ENCODE data around the gene AKAP8.
A peak's percentile ranks its signal among the peaks of the same experiment; 100 is the strongest.
"Not testable (repeated sequence)": the region's sequence is repeated elsewhere in the genome, so short reads cannot be mapped to it uniquely, and the experiment has no call there.

The AKAP8 gene

DNA sequence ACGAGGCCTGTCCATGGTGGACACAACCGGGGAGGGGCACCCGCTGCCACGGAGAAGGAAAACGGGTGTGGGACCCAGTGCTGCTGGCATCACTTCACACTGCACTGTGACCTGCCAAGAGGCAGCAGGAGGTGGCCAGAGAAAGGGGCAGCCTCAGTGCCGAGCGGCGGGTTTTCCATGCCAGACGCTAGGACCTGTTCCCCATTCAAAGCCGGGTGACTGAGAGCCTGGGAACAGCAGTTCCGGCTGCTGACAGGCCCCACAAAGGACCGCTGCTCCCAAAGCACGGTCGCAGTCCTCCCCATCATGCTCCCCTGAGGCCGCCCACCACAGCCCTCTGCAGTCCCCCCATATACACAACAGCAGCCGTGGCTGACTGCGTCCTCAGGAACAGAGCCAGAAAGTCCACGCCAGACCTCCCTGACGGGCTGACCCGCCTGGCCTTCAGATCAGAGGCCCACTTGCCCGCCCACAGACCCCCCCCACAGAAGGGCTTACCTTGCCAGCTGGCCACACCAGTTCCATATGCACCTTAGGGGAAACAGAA, 5.4 kb downstream of the AKAP8 start:
- no peak overlapping the region for H3K4me3 Mint-ChIP-seq
- peak overlapping the region; percentile 71 for H3K27ac Mint-ChIP-seq
- H3K36me3 Mint-ChIP-seq (ENCODE audit: low read depth), result peaks cover 78% of the 10 kb centered on the region
- intact Hi-C loops (cut with micrococcal nuclease), result no loop called here
- peaks cover 31% of the 10 kb centered on the region for H3K4me1 Mint-ChIP-seq (ENCODE audit: low read depth)
- H3K9me3 Mint-ChIP-seq, result no peaks in the 10 kb centered on the region
- no peaks in the 10 kb centered on the region for H3K27me3 Mint-ChIP-seq

DNA sequence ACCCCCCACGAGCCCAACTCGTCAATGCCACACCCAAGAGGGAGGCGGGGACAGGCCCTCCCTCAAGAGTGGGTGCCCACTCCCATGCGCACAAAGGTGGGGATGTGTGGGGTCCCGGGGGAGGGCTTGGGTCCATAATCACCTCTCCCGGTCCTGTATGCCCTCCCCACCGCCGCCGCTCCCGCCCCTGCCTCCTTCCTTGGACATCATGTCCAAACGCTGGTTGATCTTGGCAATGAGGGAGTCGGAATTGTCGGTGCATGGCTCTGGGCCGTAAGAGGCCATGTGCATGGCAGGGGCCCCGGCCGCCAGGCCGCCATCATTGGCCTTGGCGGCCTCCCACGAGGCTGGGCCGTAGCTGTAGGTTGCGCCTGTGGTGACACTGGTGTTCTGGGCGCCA, 5.9 kb downstream of the AKAP8 start:
- H3K4me3 Mint-ChIP-seq, result no peak overlapping the region
- intact Hi-C loops (cut with micrococcal nuclease), result no loop called here
- no peaks in the 10 kb centered on the region for H3K27me3 Mint-ChIP-seq
- peaks cover 78% of the 10 kb centered on the region for H3K36me3 Mint-ChIP-seq (ENCODE audit: low read depth)
- H3K4me1 Mint-ChIP-seq (ENCODE audit: low read depth), result peaks cover 31% of the 10 kb centered on the region
- H3K27ac Mint-ChIP-seq, result no peak overlapping the region
- H3K9me3 Mint-ChIP-seq, result no peaks in the 10 kb centered on the region

DNA sequence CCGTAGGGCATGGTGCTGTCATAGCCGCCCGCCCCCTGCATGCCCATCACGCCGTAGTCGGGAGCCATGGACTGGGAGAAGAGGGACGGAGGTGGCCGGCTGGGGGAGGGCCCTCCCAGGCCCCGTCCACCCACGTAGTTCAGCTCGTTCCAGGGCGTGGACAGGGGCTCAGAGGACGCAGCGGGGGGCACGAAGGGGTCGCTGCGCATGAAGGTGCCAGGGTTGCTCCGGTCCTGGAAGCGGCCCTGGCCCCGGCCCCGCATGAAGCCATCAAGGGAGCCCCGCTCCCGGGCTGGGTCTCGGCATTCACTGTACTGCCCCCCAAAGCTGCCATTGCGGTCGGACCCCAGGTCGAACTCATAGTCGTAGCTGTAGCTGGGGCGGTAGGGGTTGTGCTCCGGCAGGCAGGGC, 6.7 kb downstream of the AKAP8 start:
- H3K9me3 Mint-ChIP-seq, result no peaks in the 10 kb centered on the region
- H3K36me3 Mint-ChIP-seq (ENCODE audit: low read depth), result peaks cover 78% of the 10 kb centered on the region
- H3K4me1 Mint-ChIP-seq (ENCODE audit: low read depth), result peaks cover 27% of the 10 kb centered on the region
- no peak overlapping the region for H3K4me3 Mint-ChIP-seq
- no peak overlapping the region for H3K27ac Mint-ChIP-seq
- intact Hi-C loops (cut with micrococcal nuclease), result no loop called here
- H3K27me3 Mint-ChIP-seq, result no peaks in the 10 kb centered on the region

DNA sequence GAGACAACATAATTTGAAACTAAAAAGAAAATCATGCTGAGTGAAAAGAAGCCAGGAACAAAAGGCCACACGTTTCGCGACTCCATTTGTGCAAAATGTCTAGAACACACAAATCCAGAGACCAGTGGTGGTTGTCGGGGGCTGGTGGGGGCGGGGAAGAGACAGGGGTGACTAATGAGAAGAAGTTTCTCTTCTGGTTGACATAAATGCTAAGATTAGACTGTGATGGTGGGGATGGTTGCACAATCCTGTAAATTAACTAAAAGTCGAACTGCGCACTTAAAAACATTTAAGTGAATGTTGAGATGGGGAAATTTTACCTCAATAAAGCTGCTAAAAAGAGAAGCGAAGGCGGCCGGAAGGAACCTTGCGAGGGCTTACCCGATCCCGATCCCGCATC, 7.1 kb downstream of the AKAP8 start:
- H3K36me3 Mint-ChIP-seq (ENCODE audit: low read depth), result peaks cover 81% of the 10 kb centered on the region
- intact Hi-C loops (cut with micrococcal nuclease), result no loop called here
- H3K9me3 Mint-ChIP-seq, result no peaks in the 10 kb centered on the region
- H3K4me1 Mint-ChIP-seq (ENCODE audit: low read depth), result peaks cover 23% of the 10 kb centered on the region
- H3K4me3 Mint-ChIP-seq, result no peak overlapping the region
- no peak overlapping the region for H3K27ac Mint-ChIP-seq
- no peaks in the 10 kb centered on the region for H3K27me3 Mint-ChIP-seq

DNA sequence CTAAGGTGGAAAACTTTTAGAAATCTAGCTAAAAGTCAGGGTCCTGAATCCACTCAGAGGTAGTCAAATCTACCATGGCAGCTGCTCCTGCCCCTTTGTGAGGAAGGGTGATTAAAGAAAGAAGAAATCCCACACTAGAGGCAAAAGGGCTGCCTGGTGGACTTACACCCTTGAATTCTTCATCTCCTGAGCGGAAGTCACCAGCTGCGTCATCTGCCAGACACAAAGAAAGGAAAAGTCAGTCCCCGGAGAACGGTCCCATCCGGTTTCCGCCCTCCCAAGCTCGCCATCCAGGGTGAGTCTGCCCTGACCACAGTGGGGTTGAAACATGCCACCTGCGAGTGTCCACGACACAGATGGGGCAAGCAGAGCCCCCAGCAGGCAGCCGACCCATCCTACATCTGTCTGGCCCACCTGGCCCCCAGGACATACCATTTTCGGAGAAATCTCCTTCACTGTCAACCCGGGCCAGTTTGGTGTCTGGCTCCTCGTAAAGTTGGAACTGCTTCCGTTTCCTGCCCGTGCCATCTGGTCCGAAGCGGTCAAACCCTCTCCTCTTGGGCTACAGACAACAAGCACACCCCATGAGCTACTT, 7.7 kb downstream of the AKAP8 start:
- no peak overlapping the region for H3K4me3 Mint-ChIP-seq
- intact Hi-C loops (cut with micrococcal nuclease), result no loop called here
- peaks cover 86% of the 10 kb centered on the region for H3K36me3 Mint-ChIP-seq (ENCODE audit: low read depth)
- H3K4me1 Mint-ChIP-seq (ENCODE audit: low read depth), result peaks cover 17% of the 10 kb centered on the region
- no peaks in the 10 kb centered on the region for H3K27me3 Mint-ChIP-seq
- no peaks in the 10 kb centered on the region for H3K9me3 Mint-ChIP-seq
- H3K27ac Mint-ChIP-seq, result no peak overlapping the region

DNA sequence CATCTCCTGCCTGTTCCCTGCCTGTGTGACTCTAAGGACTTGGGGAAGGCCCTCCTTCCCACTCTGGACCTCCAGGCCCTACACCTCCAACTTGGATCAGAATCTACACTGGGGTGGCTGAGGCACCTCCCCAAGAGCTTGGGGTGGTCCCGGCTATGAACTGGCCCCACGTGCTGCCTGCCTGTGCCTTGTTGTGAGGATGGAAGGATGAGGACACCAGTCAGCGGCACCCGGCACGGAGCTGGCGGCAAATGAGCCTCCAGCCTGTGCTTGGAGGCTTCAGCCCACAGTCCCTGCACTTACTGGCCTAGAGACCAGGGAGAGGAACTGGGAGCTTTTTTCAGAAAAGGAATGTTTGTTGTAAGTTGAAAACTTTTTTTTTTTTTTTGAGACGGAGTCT, 8.5 kb downstream of the AKAP8 start:
- no peaks in the 10 kb centered on the region for H3K27me3 Mint-ChIP-seq
- H3K4me3 Mint-ChIP-seq, result no peak overlapping the region
- H3K9me3 Mint-ChIP-seq, result no peaks in the 10 kb centered on the region
- peaks cover 13% of the 10 kb centered on the region for H3K4me1 Mint-ChIP-seq (ENCODE audit: low read depth)
- intact Hi-C loops (cut with micrococcal nuclease), result no loop called here
- no peak overlapping the region for H3K27ac Mint-ChIP-seq
- H3K36me3 Mint-ChIP-seq (ENCODE audit: low read depth), result peaks cover 89% of the 10 kb centered on the region

DNA sequence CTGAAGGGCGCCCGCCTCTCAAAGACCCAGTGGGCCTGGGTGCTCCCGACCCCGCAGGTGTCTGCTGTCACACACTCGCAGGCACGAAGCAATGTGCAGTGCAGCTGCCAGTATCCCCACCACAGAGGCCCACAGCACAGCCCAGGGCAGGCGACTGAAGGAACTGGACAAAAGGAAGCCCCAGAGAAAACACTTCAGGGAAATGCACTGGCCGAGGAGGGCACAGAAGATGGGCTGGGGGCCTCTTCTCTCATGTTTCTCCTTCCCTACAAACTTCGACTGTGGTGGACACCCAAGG, 10.0 kb downstream of the AKAP8 start:
- Mint-ChIP-seq H3K36me3 (ENCODE audit: low read depth) (peaks cover 100% of the 10 kb centered on the region), H3K4me1 (ENCODE audit: low read depth) (peaks cover 4% of the 10 kb centered on the region), H3K9me3 (no peaks in the 10 kb centered on the region), H3K27ac (no peak overlapping the region), H3K4me3 (no peak overlapping the region), H3K27me3 (no peaks in the 10 kb centered on the region)
- intact Hi-C loops (cut with micrococcal nuclease), result no loop called here

DNA sequence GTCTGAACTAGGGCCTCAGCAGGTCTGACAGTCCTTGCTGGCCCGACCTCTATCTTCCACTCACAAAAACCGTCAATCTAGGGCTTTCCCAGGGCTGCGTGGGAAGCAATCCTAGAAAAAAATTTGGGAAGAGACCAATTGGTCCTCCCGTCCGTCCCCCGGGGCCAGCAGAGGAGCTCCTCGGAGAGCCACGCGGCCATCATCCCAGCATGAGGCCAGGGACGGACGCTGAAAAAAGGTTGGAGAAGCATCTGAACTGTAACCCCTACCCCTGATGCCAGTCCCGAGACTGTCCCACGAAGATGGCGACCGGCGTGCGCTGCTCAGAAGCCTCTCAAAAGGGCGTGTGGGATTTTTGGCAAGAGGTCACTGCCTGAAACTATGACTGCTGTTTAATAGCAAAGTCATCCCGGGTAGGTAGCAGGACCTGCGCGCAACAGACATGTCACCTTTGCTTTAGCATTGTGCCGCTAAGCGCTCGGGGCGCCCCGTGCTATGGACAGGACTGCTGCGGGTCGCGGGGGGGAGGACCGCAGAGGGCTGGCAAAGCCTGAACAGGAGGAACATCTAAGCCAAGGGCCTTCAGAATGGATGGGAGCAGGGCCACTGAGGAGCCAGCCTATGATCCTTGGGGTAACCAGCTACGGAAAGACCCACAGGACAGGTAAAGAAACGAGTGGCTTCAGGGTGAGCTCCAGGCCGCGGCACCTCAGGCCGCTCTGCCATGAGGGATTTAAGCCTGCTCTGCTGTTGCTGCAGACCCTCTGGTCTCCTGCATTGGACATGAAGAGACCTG, 10.6 kb downstream of the AKAP8 start:
- Mint-ChIP-seq H3K9me3 (no peaks in the 10 kb centered on the region), H3K36me3 (ENCODE audit: low read depth) (peaks cover 100% of the 10 kb centered on the region), H3K4me1 (ENCODE audit: low read depth) (no peaks in the 10 kb centered on the region), H3K4me3 (no peak overlapping the region), H3K27me3 (no peaks in the 10 kb centered on the region), H3K27ac (no peak overlapping the region)
- intact Hi-C loops (cut with micrococcal nuclease), result no loop called here

DNA sequence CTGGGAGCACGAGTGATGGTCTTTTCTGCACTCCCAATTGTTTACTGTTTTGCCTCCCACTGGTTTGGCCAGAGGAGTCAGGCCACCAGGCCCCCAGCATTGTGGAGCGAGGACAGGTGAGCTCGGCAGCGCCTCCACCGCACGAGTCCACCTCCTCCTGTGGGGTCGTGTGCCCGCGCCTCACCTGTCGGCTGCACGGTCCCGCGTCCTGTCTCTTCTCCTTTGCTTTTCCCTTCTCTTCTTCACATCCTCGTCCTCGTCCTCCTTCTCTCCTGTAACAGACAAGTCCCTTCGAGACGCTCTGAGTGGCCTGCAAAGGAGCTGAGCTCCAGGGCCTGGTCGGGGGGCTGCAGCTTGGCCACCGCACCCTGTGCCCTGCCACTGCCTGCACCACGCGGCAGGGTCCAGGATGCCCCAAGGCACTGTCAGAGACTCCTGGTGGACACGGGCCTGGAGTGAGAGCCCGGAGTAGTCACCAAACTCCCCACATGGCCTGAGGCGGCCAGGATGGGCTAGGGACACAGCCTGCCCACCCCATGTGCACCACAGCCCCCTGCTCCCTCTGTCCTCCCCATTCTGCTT, 11.4 kb downstream of the AKAP8 start:
- Mint-ChIP-seq H3K27ac (peak overlapping the region; percentile 37), H3K27me3 (no peaks in the 10 kb centered on the region), H3K9me3 (no peaks in the 10 kb centered on the region), H3K4me3 (no peak overlapping the region), H3K36me3 (ENCODE audit: low read depth) (peaks cover 99% of the 10 kb centered on the region), H3K4me1 (ENCODE audit: low read depth) (no peaks in the 10 kb centered on the region)
- intact Hi-C loops (cut with micrococcal nuclease), result no loop called here

DNA sequence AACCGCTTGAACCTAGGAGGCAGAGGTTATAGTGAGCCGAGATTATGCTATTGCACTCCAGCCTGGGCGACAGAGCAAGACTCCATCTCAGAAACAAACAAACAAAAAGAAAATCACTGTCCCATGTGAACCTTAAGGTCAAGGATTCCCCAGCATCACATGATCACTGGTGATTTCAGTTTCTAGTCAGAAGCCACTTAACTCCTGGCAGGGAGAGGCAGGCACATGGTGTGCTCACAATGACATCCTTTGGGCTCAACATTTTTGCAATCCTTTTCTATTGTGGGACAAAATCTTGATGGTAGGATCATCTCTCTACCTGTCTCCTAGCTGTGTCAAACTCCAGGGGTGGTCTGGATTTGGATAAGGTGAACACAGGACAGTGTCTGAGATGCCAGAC, 12.1 kb downstream of the AKAP8 start:
- Mint-ChIP-seq H3K4me3 (no peak overlapping the region), H3K9me3 (no peaks in the 10 kb centered on the region), H3K27me3 (no peaks in the 10 kb centered on the region), H3K36me3 (ENCODE audit: low read depth) (peaks cover 99% of the 10 kb centered on the region), H3K4me1 (ENCODE audit: low read depth) (no peaks in the 10 kb centered on the region), H3K27ac (peak overlapping the region; percentile 37)
- intact Hi-C loops (cut with micrococcal nuclease), result no loop called here

DNA sequence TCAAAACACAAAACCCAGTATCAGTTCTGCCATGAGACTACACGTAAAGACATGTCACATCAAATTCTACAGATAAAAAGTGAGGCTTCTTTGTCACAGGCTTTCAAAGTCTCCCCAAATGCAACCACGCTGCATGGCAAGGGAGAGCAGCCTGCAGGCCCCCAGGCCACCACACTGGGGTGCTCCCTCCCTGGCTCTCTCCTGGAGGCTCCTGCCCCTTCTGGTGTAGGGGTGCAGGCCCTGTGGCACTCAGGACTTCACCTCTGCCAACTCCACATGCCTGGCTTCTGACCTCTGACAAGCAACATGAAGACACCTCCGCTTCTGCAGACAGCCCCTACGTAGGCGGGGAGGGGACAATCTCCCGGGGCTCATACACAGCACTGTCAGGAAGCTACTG, 14.3 kb downstream of the AKAP8 start:
- no peaks in the 10 kb centered on the region for H3K27me3 Mint-ChIP-seq
- no peak overlapping the region for H3K27ac Mint-ChIP-seq
- H3K4me1 Mint-ChIP-seq (ENCODE audit: low read depth), result no peaks in the 10 kb centered on the region
- H3K36me3 Mint-ChIP-seq (ENCODE audit: low read depth), result peaks cover 99% of the 10 kb centered on the region
- no peak overlapping the region for H3K4me3 Mint-ChIP-seq
- no peaks in the 10 kb centered on the region for H3K9me3 Mint-ChIP-seq
- intact Hi-C loops (cut with micrococcal nuclease), result no loop called here

DNA sequence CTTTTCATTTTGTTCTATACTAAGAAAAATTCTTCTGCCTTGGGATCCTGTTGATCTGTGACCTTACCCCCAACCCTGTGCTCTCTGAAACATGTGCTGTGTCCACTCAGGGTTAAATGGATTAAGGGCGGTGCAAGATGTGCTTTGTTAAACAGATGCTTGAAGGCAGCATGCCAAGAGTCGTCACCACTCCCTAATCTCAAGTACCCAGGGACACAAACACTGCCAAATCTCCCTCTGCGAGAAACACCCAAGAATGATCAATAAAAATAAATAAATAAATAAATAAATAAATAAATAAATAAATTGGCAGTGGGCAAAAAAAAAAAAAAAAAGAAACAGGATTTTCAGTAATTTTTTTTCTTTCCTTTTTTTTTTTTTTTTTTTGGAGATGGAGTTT, 15.8 kb downstream of the AKAP8 start:
- H3K9me3 Mint-ChIP-seq; H3K27ac Mint-ChIP-seq; H3K4me3 Mint-ChIP-seq; intact Hi-C loops (cut with micrococcal nuclease); H3K4me1 Mint-ChIP-seq (ENCODE audit: low read depth); H3K27me3 Mint-ChIP-seq: not testable (repeated sequence)
- peaks cover 99% of the 10 kb centered on the region for H3K36me3 Mint-ChIP-seq (ENCODE audit: low read depth)

DNA sequence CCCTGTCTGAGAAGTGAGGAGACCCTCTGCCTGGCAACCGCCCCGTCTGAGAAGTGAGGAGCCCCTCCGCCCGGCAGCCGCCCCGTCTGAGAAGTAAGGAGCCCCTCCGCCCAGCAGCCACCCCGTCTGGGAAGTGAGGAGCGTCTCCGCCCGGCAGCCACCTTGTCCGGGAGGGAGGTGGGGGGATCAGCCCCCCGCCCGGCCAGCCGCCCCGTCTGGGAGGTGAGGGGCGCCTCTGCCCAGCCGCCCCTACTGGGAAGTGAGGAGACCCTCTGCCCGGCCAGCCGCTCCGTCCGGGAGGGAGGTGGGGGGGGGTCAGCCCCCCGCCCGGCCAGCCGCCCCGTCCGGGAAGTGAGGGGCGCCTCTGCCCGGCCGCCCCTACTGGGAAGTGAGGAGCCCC, 16.5 kb downstream of the AKAP8 start:
- H3K36me3 Mint-ChIP-seq (ENCODE audit: low read depth), result peaks cover 99% of the 10 kb centered on the region
- H3K9me3 Mint-ChIP-seq; H3K4me3 Mint-ChIP-seq; H3K27ac Mint-ChIP-seq; H3K4me1 Mint-ChIP-seq (ENCODE audit: low read depth); intact Hi-C loops (cut with micrococcal nuclease); H3K27me3 Mint-ChIP-seq: not testable (repeated sequence)

DNA sequence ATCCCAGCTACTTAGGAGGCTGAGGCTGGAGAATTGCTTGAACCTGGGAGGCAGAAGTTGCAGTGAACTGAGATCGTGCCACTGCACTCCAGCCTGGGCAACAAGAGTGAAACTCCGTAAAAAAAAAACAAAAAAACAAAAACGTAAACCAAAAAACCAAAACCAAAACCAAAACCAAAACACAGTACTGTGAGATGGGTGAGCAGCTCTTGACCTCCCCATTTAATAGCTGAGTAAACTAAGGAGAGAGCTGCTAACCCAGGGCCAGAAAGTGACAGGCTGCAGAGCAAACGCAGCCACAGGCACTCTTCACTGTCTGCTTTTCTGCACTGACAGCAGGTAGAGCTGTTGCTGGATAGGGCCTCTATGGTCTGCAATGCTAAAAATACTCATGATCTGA, 19.6 kb downstream of the AKAP8 start:
- intact Hi-C loops (cut with micrococcal nuclease); H3K9me3 Mint-ChIP-seq; H3K4me1 Mint-ChIP-seq (ENCODE audit: low read depth); H3K27me3 Mint-ChIP-seq; H3K4me3 Mint-ChIP-seq: not testable (repeated sequence)
- H3K27ac Mint-ChIP-seq, result peak overlapping the region; percentile 32
- peaks cover 99% of the 10 kb centered on the region for H3K36me3 Mint-ChIP-seq (ENCODE audit: low read depth)

Measured in dendritic cell treated with granulocyte-macrophage colony-stimulating factor and Interleukin-4, amounts not matched to agents 40 ng/mL and 50 ng/mL, for 4 days (primary cell).